HepG2 (cell line): ENCODE measurements around the gene PLXNA4. TPM values are rescaled to one million over a fixed set of nuclear protein-coding genes. Genes with fewer than 3 reads are reported as not detected.

Experiments
- ATAC-seq: fragments of 200-7000 bp; cut with Tn5 transposase; 3 replicates; pipeline ENCODE4 v1.9.1; 2020; ENCODE audit warnings: mild to moderate bottlenecking, moderate library complexity
- BruUV-seq: library from RNA; stranded (reverse); fragments of 400-500 nt; replicated peaks from 2 replicates; lab custom pipeline; 2021; lab: Mats Ljungman, UMichigan
- CTCF ChIA-PET: fragments of 300-600 bp; formaldehyde crosslinking; extraction: SDS; loops from one replicate; lab custom pipeline; 2021; ENCODE audit warnings: low total read pairs, inconsistent platforms, low intra/inter-chr PET ratio; lab: Yijun Ruan, JAX
- POLR2A ChIA-PET: fragments of 350-600 bp; sonication (Branson Sonifier 250); formaldehyde crosslinking; loops from one replicate; lab custom pipeline; 2020; ENCODE audit warnings: antibody characterized with exemption, inconsistent platforms; lab: Yijun Ruan, JAX
- DNase-seq: peaks from one replicate; pipeline ENCODE4 v3.0.0-alpha.2; 2015; ENCODE audit warnings: low spot score
- FAIRE-seq: peaks from 3 replicates; lab custom pipeline; 2011; peaks lifted over from hg19 to GRCh38; lab: Jason Lieb, UNC
- H2AFZ ChIP-seq: one replicate; pipeline ENCODE4 v1.6.1; 2011; ENCODE audit warnings: low read length, inconsistent platforms
- H3K27ac ChIP-seq: fragments of 300-600 bp; 3 replicates; pipeline ENCODE4 v1.8.0; 2011; ENCODE audit warnings: mixed run types, mild to moderate bottlenecking, mixed read lengths, low read length, inconsistent platforms; ENCODE audit not compliant: insufficient read depth; ENCODE audit errors: extremely low read length
- H3K27me3 ChIP-seq, 2 experiments: fragments of 200-600 bp in 1 of 2; 2 replicates in 1 of 2; 3 replicates in 1 of 2; pipeline versions ENCODE4 v1.6.0 to v1.8.0; 2011; ENCODE audit warnings: low read length in 2 of 2, mild to moderate bottlenecking in 2 of 2, moderate library complexity in 2 of 2, inconsistent platforms in 1 of 2; ENCODE audit not compliant: insufficient read depth in 2 of 2, control insufficient read depth in 1 of 2
- H3K36me3 ChIP-seq, 2 experiments: fragments of 200-600 bp in 1 of 2; replicated peaks in 1 of 2; 2 replicates in 1 of 2; 3 replicates in 1 of 2; pipeline versions ENCODE4 v1.5.1 to v1.8.0; 2011; ENCODE audit warnings: low read length in 2 of 2, inconsistent platforms in 1 of 2; ENCODE audit not compliant: insufficient read depth in 2 of 2, control insufficient read depth in 1 of 2
- H3K4me1 ChIP-seq: 2 replicates; pipeline ENCODE4 v1.5.1; 2012; ENCODE audit warnings: low read length, inconsistent platforms; ENCODE audit not compliant: insufficient read depth
- H3K4me2 ChIP-seq: 2 replicates; pipeline ENCODE4 v1.6.0; 2011; ENCODE audit warnings: low read depth, low read length, inconsistent platforms
- H3K4me3 ChIP-seq, 3 experiments: fragments of 200-600 bp in 1 of 3; sonication (generic), shearing (Covaris generic) in 1 of 3; replicated peaks in 1 of 3; 2 replicates each; pipeline ENCODE4 v1.5.1; 2011 to 2016; ENCODE audit warnings: low read length in 3 of 3, inconsistent platforms in 2 of 3, low read depth in 2 of 3, mild to moderate bottlenecking in 2 of 3, control low read depth in 1 of 3, mixed read lengths in 1 of 3; ENCODE audit not compliant: insufficient read depth in 1 of 3
- H3K79me2 ChIP-seq: one replicate; pipeline ENCODE4 v1.6.1; 2011; ENCODE audit warnings: low read length, inconsistent platforms; ENCODE audit not compliant: insufficient read depth
- H3K9ac ChIP-seq: 2 replicates; pipeline ENCODE4 v1.6.0; 2011; ENCODE audit warnings: mild to moderate bottlenecking, low read depth, low read length, inconsistent platforms; ENCODE audit not compliant: insufficient read depth
- H3K9me3 ChIP-seq: 2 replicates; pipeline ENCODE4 v1.5.1; 2012; ENCODE audit warnings: mild to moderate bottlenecking, low read length
- H4K20me1 ChIP-seq: 2 replicates; pipeline ENCODE4 v1.6.0; 2011; ENCODE audit warnings: inconsistent platforms, mild to moderate bottlenecking, low read length, moderate library complexity; ENCODE audit not compliant: insufficient read depth
- AKNA ChIP-seq: sonication (generic); formaldehyde crosslinking; IDR thresholded peaks from 2 replicates; pipeline ENCODE4 v1.4.0; 2020; ENCODE audit warnings: missing genetic modification reagents, borderline replicate concordance
- DNMT1 ChIP-seq: sonication (generic); formaldehyde crosslinking; IDR thresholded peaks from 2 replicates; pipeline ENCODE4 v1.5.1; 2020; ENCODE audit warnings: mild to moderate bottlenecking, missing genetic modification reagents
- ELF3 ChIP-seq: IDR thresholded peaks from 2 replicates; pipeline ENCODE4 v1.6.1; 2016; ENCODE audit warnings: missing genetic modification reagents, missing compliant biosample characterization
- HOXA7 ChIP-seq: sonication (generic); formaldehyde crosslinking; IDR thresholded peaks from 2 replicates; pipeline ENCODE4 v1.8.1; 2022; ENCODE audit warnings: mild to moderate bottlenecking, missing genetic modification reagents, moderate library complexity
- JUNB ChIP-seq: sonication (generic); formaldehyde crosslinking; IDR thresholded peaks from 2 replicates; pipeline ENCODE4 v1.8.0; 2022; ENCODE audit warnings: missing genetic modification reagents, mild to moderate bottlenecking, borderline replicate concordance
- MED8 ChIP-seq: sonication (generic); formaldehyde crosslinking; IDR thresholded peaks from 2 replicates; pipeline ENCODE4 v1.8.1; 2023; ENCODE audit warnings: mild to moderate bottlenecking, missing genetic modification reagents; ENCODE audit not compliant: insufficient replicate concordance
- NFYC ChIP-seq: IDR thresholded peaks from 2 replicates; pipeline ENCODE4 v1.6.1; 2016; ENCODE audit warnings: missing genetic modification reagents, missing compliant biosample characterization
- PHF21A ChIP-seq: sonication (generic); formaldehyde crosslinking; IDR thresholded peaks from 2 replicates; pipeline ENCODE4 v1.5.0; 2020; ENCODE audit warnings: mild to moderate bottlenecking, missing genetic modification reagents
- POLR2G ChIP-seq: fragments of 200-400 bp; formaldehyde crosslinking; IDR thresholded peaks from 2 replicates; pipeline ENCODE4 v1.6.1; 2018; ENCODE audit warnings: mild to moderate bottlenecking, low read depth, low read length, moderate library complexity
- RFXANK ChIP-seq: IDR thresholded peaks from 2 replicates; pipeline ENCODE4 v1.6.1; 2016
- SP4 ChIP-seq: sonication (generic); formaldehyde crosslinking; IDR thresholded peaks from 2 replicates; pipeline ENCODE4 v1.8.1; 2023; ENCODE audit warnings: mild to moderate bottlenecking, missing genetic modification reagents
- SP5 ChIP-seq: IDR thresholded peaks from 2 replicates; pipeline ENCODE4 v1.6.1; 2016; ENCODE audit warnings: low read depth, borderline replicate concordance
- ZNF160 ChIP-seq: sonication (generic); formaldehyde crosslinking; IDR thresholded peaks from 2 replicates; pipeline ENCODE4 v1.8.0; 2022; ENCODE audit warnings: mild to moderate bottlenecking, inconsistent platforms, missing genetic modification reagents
- ZNF329 ChIP-seq: sonication (generic); formaldehyde crosslinking; IDR thresholded peaks from 2 replicates; pipeline ENCODE4 v1.9.0; 2021; ENCODE audit warnings: low read depth, mild to moderate bottlenecking, missing genetic modification reagents
- ZNF367 ChIP-seq: sonication (generic); formaldehyde crosslinking; IDR thresholded peaks from 2 replicates; pipeline ENCODE4 v1.4.0; 2020; ENCODE audit warnings: missing genetic modification reagents, borderline replicate concordance
- ZNF644 ChIP-seq: IDR thresholded peaks from 2 replicates; pipeline ENCODE4 v1.6.1; 2016; ENCODE audit warnings: low read depth
- ZSCAN31 ChIP-seq: sonication (generic); formaldehyde crosslinking; IDR thresholded peaks from 2 replicates; pipeline ENCODE4 v1.5.0; 2020; ENCODE audit warnings: low read depth, mild to moderate bottlenecking, missing genetic modification reagents
- WGBS: methylation state at CpG from one replicate; pipeline ENCODE4 v1.1.6; 2017; ENCODE audit warnings: low lambda C conversion rate; 5-methylcytosine and 5-hydroxymethylcytosine counted together
- in situ Hi-C: cut with HindIII; loops from 2 replicates; pipeline ENCODE4 v1.10.0; 2017; ENCODE audit warnings: low pct_unique_long_range_greater_than_20kb; ENCODE audit not compliant: extremely low pct_ligation_motif_present
- intact Hi-C: fragments of 100-400 bp; cut with micrococcal nuclease; formaldehyde crosslinking; loops from one replicate; pipeline ENCODE4 v1.10.0; 2022; ENCODE audit not compliant: unreplicated experiment
- polyA plus RNA-seq, 8 experiments: library from polyadenylated mRNA; depleted of rRNA in 3 of 8; stranded (reverse) in 7 of 8; unstranded in 1 of 8; fragments of >200 nt; fragmentation: Illumina TruSeq in 4 of 8; extraction: Trizol in 4 of 8; gene quantifications; 2 replicates each; pipeline versions ENCODE4 v1.2.1 to v1.2.3, GENCODE V29; 2011 to 2016; ENCODE audit warnings: low read depth in 4 of 8, missing spikeins in 1 of 8, mixed read lengths in 1 of 8; ENCODE audit not compliant: insufficient read depth in 1 of 8
- total RNA-seq, 5 experiments: library from RNA; depleted of rRNA; stranded (reverse); fragments of >200 nt; fragmentation: Illumina TruSeq; extraction: Trizol; gene quantifications; 2 replicates each; pipeline ENCODE4 v1.2.3, GENCODE V29; 2016; ENCODE audit warnings: low read depth in 1 of 5

The PLXNA4 gene
- total and polyA plus RNA-seq, 2 of the 13 experiments (the other 11 are each of a cell fraction or from before 2014, with no cell fraction given), result 0.01 to 0.04 TPM

- no TSS peak for BruUV-seq
- no peaks in the 10 kb centered on the region for H3K36me3 ChIP-seq
- H2AFZ ChIP-seq, result no peak overlapping the region
- no peak for FAIRE-seq
- H3K27me3 ChIP-seq, result peaks cover 1 to 58% of the 10 kb centered on the region in 2 experiments; a peak in 3 of 5 replicates
- POLR2A ChIA-PET, result no interaction called here
- H3K9ac ChIP-seq, result no peak overlapping the region
- no peaks in the 10 kb centered on the region for H3K4me1 ChIP-seq
- in situ Hi-C loops, result no loop called here
- TF ChIP-seq ZNF367 (CRISPR knock-in tag) (no peak), RFXANK (no peak), SP5 (CRISPR knock-in tag) (no peak), PHF21A (CRISPR knock-in tag) (no peak), ZSCAN31 (CRISPR knock-in tag) (no peak), ZNF644 (no peak), AKNA (CRISPR knock-in tag) (no peak), SP4 (CRISPR knock-in tag) (no peak), DNMT1 (CRISPR knock-in tag) (no peak), ZNF160 (CRISPR knock-in tag) (no peak), NFYC (no peak), MED8 (no peak), HOXA7 (CRISPR knock-in tag) (no peak), POLR2G (no peak), ZNF329 (no peak), JUNB (CRISPR knock-in tag) (no peak), ELF3 (CRISPR knock-in tag) (no peak)
- TF ChIP-seq, all 625 proteins: peak for 0
- Histone ChIP-seq H3K9me3 (no peaks in the 10 kb centered on the region), H3K4me2 (no peak overlapping the region), H3K4me3 (no peak overlapping the region), H4K20me1 (no peaks in the 10 kb centered on the region), H3K79me2 (no peaks in the 10 kb centered on the region), H3K27ac (no peak overlapping the region)
- WGBS, result 8% methylated on average over 6 of the region's 6 CpGs
- CTCF ChIA-PET, result no interaction called here
- DNase-seq, result no peak
- no peak for ATAC-seq
- intact Hi-C loops, result no loop called here
Observed at GRCh38 chr7:132486274-132486610, 90.0 kb downstream of the PLXNA4 start.
